RKO (cell line): Measurements from ENCODE around the gene ADAMTS7.
"Not testable (repeated sequence)": the region's sequence is repeated elsewhere in the genome, so short reads cannot be mapped to it uniquely, and the experiment has no call there.

Experiments
- DNase-seq: peaks from one replicate; pipeline ENCODE4 v3.0.0-alpha.2; 2016; ENCODE audit warnings: low spot score

The ADAMTS7 gene

DNA sequence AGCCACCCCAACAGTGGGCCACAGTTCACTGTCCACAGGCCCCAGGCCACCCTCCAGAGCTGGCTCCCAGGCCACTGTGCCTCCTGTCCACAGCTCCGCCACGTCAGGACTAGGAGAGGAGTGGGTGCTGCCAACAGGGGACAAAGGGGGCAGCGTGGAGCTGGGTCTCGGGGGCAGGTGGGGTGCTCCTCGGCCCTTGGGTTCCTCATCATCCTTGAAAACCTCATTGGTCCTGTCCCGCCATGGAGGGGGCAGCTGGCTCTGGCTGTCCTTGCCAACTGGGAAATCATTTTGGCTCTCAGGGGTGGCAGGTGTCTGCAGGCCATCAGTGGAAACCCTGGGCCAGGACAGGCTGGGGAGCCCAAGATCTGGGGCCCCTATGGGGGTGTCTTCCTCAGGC, 45.2 kb downstream of the ADAMTS7 start:
- no peak for DNase-seq

DNA sequence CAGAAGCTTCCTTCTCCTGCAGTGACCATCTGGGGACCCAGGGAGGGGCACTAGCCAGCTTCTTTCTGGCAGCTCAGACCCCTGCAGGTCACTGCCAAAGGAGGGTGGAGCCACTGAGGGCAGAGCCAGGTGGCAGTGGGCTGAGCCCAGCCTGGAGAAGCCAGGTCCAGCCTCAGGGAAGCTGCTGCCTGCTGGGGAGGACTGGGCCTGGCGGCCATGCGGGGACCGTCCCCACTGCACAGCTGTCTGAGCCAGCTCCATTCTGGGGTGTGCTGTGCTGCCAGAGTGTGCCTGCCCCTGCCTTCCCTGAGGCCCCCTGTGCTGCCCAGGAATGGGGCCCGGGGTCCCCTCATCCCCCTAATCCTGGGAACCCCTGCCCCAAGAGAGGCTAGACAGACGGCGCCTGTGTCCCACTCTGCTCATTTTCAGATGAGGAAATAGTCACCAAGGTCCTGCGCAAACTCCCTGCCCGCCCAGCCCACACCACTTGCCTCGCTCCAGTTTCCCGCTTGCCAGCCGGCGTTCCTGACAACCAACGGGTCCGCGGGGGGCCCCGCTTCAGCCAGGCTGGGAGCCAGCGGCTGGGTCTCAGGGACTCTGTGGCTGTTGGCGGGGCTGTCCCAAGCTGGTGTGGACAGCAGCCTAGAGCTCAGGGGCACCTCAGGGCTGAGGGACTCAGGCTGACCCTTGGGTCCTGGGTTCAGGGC, 46.0 kb downstream of the ADAMTS7 start:
- not testable (repeated sequence) for DNase-seq

DNA sequence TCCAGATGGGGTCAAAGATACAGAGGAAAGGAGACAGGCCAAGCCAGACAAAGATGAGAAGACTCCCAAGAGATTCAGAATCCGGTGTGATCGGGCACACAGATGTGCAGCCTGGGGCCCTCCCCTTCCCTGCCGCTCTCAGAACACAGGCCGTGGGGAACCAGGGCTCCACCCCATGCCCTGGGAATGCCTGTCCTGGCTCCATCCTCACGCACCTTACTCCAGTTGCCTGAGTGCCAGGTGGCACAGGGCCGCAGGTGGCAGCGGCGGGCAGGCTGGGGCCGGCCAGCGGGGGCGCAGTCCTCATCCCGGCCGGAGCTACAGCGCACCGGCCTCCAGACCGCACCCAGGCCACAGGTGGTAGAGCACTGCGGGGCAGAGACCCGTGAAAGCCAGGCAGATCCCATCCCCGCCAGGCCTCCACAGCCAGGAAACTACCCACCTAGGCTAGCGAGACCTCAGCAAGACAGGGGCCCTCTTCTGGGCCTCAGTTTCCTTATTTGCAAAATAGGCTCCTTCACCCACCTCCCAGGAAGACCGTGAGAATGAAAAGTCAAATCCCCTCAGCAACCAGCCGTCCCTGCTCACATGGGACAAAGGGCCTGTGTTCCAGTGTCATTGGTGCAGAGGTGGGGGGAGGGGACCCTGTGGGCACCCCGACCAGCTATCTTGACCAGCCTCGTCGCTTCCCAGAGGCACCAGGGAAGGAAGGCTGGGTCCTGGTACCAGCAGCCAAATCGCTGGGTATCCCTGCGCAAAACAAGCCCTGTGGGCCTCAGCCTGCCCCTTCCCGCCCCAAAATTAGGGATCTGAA, 46.7 kb downstream of the ADAMTS7 start:
- DNase-seq, result not testable (repeated sequence)

DNA sequence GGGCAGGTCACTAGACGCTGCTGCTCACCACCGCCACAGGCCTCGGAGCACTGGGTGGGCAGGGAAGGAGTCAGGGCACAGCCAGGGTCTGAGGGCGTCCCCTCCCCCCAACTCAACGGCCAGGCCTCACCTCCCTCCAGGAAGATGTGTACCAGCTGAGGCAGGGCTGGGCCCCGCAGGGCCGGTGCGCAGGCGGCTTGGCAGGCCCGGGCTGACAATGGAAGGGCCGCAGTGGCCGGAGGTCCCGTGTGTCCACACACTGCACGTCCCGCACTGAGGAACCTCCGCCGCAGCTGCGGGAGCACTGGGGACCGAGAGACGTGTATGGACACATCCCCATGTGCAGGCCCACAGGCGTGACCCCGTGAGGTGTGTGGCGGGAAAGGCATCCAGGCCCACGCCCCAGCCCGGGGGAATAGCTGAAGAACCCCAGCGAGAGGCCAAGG, 47.4 kb downstream of the ADAMTS7 start:
- DNase-seq, result no peak

DNA sequence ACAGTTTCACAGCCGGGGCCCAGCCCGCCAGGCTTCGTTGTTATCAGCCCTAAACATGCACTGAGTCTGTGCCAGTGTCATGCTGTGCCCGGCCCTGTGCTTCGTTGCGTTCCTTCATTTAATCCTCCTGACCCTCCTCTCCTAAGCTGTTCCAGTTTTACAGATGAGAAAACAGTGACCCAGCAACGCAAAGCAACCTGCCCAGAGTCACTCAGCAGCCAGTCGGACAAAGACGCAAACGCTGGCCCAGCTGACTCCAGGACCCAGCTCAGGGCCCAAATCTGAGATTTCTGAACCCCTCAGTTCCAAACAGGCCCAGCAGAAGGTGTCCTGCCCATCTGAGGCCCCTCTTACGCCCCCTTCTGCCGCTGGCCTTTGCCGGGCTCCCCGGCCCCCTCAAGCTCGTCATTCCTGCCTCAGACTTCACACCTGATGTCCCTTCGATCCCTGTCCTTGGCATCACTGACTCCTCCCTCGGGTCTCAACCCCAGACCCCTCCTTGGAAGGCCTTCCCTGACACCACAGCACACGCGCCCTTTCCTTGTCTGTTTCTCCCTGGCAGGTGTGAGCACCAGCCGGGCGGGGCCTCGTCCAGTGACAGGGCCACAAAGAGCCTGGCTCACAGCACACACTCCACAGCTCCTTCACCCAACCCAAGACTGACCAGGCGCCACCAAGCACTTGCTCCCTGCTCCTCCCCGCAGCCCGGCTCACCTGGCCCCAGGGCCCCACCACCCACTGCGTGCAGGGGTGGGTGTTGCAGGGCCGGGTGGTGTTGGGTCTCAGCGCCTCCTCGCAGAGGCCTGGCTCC, 48.1 kb downstream of the ADAMTS7 start:
- no peak for DNase-seq

DNA sequence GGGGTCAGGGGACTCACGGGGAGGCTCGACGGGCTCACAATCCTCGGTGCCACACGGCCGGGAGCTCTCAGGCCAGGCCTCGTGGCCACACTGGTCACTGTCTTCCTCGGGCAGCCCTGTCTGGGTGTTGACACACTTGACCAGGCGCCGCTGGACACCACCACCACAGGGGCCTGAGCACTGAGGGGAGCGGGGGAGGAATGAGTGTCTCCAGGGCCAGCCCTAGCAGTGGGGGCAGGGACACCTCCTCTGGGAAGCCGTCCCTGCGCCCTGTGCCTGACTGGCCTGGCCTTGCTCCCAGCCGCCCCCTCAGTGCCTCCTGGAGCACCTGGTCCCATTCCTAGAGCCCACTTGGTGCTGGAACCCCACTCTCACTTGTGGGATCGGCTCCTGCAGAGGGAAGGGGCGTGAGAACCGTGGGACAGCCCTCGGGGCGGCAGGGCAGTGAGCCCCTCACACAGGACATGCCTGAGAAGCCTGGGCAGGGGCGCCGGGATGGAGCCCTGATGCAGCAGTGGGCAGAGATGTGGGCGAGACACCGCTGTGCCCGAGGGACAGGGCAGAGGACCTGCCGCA, 48.8 kb downstream of the ADAMTS7 start:
- not testable (repeated sequence) for DNase-seq

DNA sequence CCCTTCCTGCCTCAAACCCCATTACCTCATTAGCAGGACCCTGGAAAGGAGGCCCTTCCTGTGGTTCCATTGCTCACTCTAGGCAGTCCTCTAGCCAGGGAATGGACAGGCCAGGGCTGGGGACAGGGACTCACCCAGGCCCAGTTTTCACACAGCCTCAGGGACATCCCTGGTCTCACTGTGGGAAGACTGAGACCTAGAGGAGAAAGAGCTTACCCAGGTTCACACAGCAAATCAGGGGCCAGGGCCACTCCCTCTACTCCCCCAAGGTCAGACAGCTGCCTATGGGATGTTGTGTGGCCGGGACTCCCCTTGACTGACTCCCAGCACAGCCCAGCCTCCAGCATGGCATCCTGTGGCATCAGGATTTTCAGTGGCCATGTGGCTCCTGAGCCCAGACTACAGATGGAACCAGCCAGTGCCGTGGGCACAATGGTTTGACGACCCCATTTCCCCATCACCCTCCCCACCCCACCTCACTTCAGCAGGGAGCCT, 49.3 kb downstream of the ADAMTS7 start:
- no peak for DNase-seq

DNA sequence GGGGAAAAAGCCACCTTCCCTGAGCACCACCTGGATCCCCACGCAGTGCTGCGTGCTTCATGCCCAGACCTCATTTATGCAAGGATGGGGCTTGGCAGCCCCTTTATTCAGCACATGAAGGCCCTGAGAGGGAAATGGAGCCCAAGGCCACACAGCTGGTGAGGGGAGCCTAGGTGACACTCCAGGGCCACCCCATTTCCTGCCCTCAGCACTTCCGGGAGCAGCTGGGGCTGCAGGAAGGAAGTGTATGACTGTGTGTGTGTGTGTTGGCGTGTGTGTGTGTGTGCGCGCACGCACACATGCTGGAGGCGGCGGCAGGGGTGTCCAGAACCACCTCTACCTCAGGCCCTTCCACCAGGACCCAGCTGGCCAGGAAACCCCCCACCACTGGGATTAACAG, 49.8 kb downstream of the ADAMTS7 start:
- not testable (repeated sequence) for DNase-seq

DNA sequence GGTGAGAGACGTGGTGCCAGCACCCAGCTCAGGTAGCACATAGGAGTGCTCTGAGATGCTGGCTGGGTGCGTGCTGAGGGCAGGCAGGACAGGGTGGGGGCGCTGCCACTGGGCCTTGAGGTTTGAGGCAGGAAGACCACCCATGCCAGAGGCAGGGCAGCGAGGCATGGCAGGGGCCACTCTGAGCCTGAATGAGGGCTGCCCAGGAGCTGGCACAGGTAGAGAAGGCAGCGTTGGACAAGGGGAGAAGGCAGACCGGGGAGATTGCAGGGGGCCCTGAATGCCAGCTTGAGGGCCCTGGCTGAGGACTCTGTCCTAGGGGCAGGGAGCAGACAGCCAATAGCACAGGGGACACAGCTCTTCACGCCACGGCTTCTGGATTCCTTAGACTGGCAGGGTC, 50.2 kb downstream of the ADAMTS7 start:
- no peak for DNase-seq

DNA sequence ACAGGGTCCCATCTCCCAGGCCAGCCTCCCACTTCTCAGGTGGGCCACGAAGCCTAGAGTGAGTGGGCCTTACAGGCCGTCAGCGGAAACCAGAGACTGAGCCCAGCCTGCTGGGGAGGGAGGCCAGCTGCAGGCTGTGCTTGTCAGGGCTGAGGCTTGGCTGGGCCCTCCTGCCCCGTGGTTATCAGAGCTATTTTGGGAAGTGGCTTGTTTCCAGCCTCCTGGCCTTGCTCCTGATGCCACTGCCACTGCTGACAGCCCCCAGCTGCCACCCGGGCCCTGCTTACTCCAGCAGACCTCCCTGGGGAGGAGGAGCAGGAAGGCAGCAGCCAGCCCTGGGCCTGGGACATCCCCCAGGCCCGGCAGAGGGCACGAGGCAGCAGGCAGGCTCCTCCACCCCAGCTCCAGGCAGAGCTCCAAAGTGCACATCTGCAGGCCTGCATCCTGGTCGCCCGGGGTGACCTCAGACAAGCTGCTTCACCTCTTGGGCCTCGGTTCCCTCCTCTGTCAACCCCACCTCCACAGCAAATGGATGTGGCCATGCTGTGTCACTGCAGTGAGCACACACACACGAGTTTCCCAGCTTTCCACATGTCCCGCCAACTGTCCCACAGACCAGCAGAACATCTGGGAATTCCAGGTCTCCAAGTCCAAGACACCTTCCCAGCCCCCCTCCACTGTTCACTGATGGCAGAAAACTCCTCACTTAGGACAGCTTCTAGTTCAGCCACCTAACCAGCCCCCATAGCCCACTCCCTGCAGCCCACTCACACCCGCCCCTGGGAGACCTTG, 51.0 kb downstream of the ADAMTS7 start:
- not testable (repeated sequence) for DNase-seq

DNA sequence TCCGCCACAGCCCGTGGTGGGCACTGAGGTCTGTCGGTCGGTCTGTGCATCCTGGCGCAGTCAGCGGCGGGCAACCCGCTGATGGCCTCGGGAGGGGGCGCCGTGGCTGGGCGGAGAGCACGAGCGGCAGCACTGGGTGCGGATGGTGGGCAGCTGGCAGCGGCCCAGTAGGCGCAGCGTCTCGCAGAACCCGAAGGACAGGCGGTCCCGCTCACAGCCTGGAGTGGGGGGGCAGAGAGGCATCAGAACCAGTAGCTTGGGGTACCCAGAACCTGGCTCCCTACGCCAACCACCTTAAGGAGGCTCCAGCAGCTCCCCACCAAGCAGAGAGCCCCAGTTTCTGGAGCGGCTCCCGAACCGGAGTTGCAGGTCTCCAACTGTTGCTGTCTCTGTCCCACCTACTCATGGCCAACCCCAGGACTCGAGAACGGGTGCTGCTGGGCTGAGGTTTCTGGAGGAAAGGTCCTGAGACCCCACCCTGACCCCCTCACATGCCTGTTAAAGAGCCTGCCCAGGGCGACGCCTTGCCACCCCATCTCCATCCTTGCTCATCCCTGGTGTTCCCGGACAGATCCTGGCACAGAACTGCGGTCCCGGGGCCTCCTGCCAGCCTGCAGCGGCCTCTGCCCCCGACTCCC, 51.8 kb downstream of the ADAMTS7 start:
- DNase-seq, result not testable (repeated sequence)

DNA sequence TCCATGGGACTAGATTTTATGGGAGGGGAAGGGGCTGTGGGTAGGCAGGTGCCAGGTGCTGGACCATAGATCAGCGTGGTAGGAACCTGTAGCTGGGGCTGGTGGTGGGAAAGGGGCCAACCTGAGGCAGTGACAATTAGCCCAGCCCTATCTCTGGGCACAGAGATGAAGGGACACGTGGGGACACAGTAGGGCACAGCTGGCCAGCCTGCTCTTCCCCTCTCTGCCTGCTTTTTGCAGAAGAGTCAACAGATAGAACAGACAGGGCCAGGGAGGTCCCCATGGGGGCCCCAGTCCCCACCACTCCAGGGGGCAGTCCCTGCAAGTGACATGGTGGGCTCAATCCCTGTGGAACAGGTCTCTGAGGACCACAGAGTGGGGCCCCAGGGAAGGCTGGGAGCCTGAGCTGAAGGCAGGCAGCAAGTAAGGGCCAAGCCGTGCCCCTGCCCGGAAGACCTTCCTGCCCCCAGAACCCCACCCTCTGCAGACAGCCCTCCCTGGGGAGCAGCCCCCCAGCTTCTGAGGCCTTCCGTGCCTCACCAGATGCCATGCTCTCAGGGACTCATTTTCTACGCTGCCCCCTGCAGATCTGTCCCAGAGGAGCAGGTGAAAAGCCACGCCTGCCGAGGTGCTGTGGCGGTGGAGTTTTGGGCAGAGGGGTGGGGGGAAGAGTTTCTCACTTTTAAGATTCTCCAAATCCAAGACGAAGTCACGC, 52.6 kb downstream of the ADAMTS7 start:
- not testable (repeated sequence) for DNase-seq

DNA sequence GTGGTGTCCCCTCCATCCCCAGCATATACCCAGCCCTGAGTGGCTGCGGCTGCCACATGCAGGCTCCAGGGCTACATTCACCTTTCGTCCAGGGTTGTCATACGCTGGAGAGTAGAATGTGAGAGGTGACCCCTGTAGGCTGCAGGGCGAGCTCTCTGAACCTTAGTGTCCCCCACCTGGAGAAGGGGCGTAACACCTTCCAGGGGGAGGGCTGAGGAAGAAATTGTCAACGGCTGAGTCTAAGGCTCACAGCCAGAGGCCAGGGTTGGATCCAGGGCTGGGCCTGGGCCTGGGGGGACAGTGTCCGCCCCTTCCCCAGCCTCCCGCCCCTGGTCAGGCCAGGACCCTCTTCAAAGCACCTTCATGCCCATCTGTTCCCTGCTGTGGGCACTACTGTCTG, 53.2 kb downstream of the ADAMTS7 start:
- DNase-seq, result not testable (repeated sequence)

DNA sequence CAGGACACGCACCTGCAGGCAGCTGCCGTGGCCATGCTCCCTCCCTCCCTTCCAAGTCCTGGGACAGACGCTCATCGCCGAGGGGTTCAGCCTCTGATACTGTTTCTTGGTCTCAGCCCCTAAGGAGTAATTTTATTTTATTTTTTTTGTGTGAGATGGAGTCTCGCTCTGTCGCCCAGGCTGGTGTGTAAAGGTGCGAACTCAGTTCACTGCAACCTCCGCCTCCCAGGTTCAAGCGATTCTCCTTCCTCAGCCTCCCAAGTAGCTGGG, 53.7 kb downstream of the ADAMTS7 start:
- no peak for DNase-seq

DNA sequence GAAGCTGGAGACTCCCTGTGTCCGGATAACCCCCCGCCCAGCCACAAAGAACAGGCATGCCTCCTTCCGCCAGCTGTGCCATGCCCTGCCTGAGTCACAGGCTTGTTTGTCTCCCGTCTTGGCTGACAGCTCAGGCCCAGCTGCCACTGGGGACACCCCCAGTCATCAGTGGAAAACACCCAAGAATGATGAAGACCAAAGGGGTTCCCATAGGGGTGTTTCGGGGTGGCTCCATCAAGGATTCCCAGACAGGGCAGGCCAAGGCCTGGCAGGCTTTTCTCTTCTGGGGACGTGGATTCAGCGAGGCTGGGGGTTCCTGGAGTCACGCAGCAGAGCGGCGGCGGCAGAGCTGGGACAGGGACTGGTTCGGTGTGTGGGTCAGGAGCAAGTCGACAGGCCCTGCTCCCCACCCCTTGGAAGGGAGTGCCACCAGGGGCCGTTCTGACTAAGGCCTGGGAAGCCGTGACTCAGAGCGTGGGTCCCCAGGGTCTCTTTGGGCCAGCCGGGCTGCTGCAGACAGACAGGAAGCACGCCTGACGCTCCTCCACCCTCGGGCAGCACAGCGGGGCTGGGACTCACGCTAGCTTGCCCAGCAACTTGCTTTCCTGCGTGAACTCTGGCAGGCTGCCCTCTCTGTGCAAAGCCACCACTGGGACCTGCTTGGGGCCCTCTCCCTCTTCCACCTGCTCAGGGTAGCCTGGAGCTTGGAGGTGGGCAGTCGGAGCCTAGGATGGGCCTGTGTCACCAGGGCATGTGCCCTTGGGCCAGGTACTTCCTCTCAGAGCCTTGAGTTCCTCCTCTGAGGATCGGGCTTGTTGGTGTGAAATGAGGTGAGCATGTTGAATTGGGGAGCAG, 54.3 kb downstream of the ADAMTS7 start:
- not testable (repeated sequence) for DNase-seq

DNA sequence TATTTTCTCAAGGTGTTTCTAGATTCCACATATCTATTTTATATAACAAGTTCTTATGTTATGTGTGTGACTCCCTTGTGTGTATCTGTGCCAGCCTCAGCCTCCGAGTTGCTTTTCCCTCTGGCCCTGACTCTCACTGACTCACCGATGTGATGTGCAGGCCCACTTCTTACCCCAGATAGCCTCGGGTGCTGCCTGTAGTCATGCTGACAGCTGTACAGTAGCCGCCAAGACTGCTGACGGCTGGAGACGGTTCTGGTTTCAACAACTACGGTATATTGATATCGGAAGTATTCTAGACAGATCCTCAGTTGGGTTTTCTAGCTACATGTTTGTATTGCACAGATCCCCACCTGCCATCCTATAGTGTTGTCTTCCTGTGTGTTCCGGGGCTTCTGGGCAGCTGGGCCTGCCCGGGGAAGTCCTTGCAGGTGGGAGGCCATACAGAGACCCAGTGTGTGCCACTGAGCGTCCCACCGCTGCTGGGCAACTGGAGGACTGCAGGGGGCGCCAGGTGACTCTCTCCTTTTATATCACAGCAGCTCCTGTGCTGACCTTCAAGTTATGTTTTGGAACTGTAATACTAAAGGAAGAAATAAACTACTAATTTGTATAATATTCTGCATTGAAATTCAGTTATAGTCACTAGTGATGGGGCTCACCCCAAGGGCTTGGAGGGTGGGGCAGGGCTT, 55.2 kb downstream of the ADAMTS7 start:
- DNase-seq, result peak; percentile 58

DNA sequence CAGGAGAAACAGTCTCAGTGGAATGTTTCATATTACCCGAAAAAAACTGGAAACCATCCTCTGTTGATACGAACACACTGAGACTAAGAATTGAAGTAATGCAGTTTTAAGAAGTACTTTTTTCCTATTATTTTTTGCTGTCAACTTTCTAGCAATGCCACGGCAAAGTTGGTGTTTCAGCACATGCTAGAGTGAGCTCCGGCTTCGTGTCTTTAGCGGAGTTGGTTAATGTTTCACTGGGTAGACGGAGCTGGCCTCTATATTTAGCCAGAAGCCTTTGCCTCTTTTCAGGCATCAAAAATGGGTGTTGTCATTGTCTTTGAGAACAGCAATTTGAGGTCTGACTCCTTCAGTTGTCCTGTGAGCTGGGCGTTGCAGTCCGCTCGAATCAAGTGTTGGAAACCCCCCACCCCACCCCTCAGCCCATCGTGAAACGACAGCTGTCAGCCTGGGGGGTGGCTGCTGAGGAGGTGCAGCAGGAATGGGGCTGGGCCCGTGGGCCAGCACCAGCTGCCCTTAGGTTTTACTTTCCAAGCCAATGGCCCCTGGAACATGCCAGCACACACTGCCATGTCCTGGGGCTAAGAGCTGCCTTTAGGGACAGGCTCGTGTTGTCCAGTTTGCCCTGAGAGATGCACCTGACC, 56.5 kb downstream of the ADAMTS7 start:
- not testable (repeated sequence) for DNase-seq
